Liver (tissue), 9 donors: ENCODE measurements around the gene DPF3. TPM values are rescaled to one million over a fixed set of nuclear protein-coding genes. Genes with fewer than 3 reads are reported as not detected.

ENCODE experiments used
- DNase-seq: peaks from one replicate; pipeline ENCODE4 v3.0.0-alpha.2; 2017; ENCODE audit warnings: low spot score
- H3K27ac ChIP-seq, 2 donors: one replicate each; pipeline ENCODE4 v1.7.0; 2013; ENCODE audit warnings: inconsistent platforms in 2 of 2, low read length in 2 of 2, control low read depth in 1 of 2, low read depth in 1 of 2, mild to moderate bottlenecking in 1 of 2
- H3K27me3 ChIP-seq, 4 donors: one replicate each; pipeline versions ENCODE4 v1.6.1 to v1.7.0; 2013; ENCODE audit warnings: low read length in 3 of 4, inconsistent platforms in 1 of 4, mild to moderate bottlenecking in 1 of 4, moderate library complexity in 1 of 4; ENCODE audit not compliant: control insufficient read depth in 4 of 4, insufficient read depth in 4 of 4
- H3K36me3 ChIP-seq, 4 donors: one replicate each; pipeline versions ENCODE4 v1.6.1 to v1.7.0; 2013; ENCODE audit warnings: low read length in 3 of 4, mild to moderate bottlenecking in 3 of 4, low read depth in 1 of 4, moderate library complexity in 1 of 4; ENCODE audit not compliant: control insufficient read depth in 4 of 4, insufficient read depth in 3 of 4
- H3K4me1 ChIP-seq, 4 donors: one replicate each; pipeline versions ENCODE4 v1.6.1 to v1.7.0; 2013; ENCODE audit warnings: low read length in 3 of 4, mild to moderate bottlenecking in 3 of 4, moderate library complexity in 1 of 4; ENCODE audit not compliant: control insufficient read depth in 4 of 4, insufficient read depth in 4 of 4
- H3K4me3 ChIP-seq, 3 donors: one replicate each; pipeline versions ENCODE4 v1.6.1 to v1.7.0; 2013; ENCODE audit warnings: low read length in 3 of 3, control low read depth in 1 of 3, low read depth in 1 of 3, mild to moderate bottlenecking in 1 of 3
- H3K9ac ChIP-seq, 2 donors: one replicate each; pipeline ENCODE4 v1.7.0; 2013; ENCODE audit warnings: low read length in 2 of 2, mild to moderate bottlenecking in 2 of 2, moderate library complexity in 2 of 2, control low read depth in 1 of 2, low read depth in 1 of 2
- H3K9me3 ChIP-seq, 4 donors: one replicate each; pipeline versions ENCODE4 v1.6.1 to v1.7.0; 2013; ENCODE audit warnings: low read length in 3 of 4; ENCODE audit not compliant: control insufficient read depth in 4 of 4
- EGR1 ChIP-seq, 2 donors: IDR thresholded peaks; 2 replicates each; pipeline ENCODE4 v1.6.1; 2016 to 2018; ENCODE audit warnings: antibody characterized with exemption in 2 of 2, low read depth in 2 of 2
- FOXA1 ChIP-seq: IDR thresholded peaks from 2 replicates; pipeline ENCODE4 v1.6.1; 2016; ENCODE audit warnings: antibody characterized with exemption
- FOXA2 ChIP-seq: IDR thresholded peaks from 2 replicates; pipeline ENCODE4 v1.6.1; 2016; ENCODE audit warnings: antibody characterized with exemption
- GABPA ChIP-seq, 2 donors: IDR thresholded peaks in 1 of 2; conservative IDR thresholded peaks in 1 of 2; 2 replicates each; pipeline ENCODE4 v1.6.1; 2016; ENCODE audit warnings: antibody characterized with exemption in 2 of 2, mild to moderate bottlenecking in 1 of 2, moderate library complexity in 1 of 2
- HNF4A ChIP-seq, 2 donors: conservative IDR thresholded peaks; 2 replicates each; pipeline ENCODE4 v1.6.1; 2016; ENCODE audit warnings: antibody characterized with exemption in 2 of 2, mild to moderate bottlenecking in 2 of 2
- HNF4G ChIP-seq: IDR thresholded peaks from 2 replicates; pipeline ENCODE4 v1.6.1; 2016; ENCODE audit warnings: antibody characterized with exemption
- JUND ChIP-seq, 2 donors: IDR thresholded peaks; 2 replicates each; pipeline ENCODE4 v1.6.1; 2016; ENCODE audit warnings: antibody characterized with exemption in 2 of 2
- NR2F2 ChIP-seq: IDR thresholded peaks from 2 replicates; pipeline ENCODE4 v1.6.1; 2016; ENCODE audit warnings: antibody characterized with exemption
- RAD21 ChIP-seq, 2 donors: IDR thresholded peaks; 2 replicates each; pipeline ENCODE4 v1.6.1; 2016; ENCODE audit warnings: antibody characterized with exemption in 2 of 2, mild to moderate bottlenecking in 2 of 2
- RXRA ChIP-seq, 2 donors: IDR thresholded peaks; 2 replicates each; pipeline ENCODE4 v1.6.1; 2017 to 2018; ENCODE audit warnings: antibody characterized with exemption in 2 of 2, mild to moderate bottlenecking in 1 of 2
- SP1 ChIP-seq: IDR thresholded peaks from 2 replicates; pipeline ENCODE4 v1.6.1; 2018; ENCODE audit warnings: antibody characterized with exemption, mild to moderate bottlenecking
- TAF1 ChIP-seq: conservative IDR thresholded peaks from 2 replicates; pipeline ENCODE4 v1.6.1; 2016; ENCODE audit warnings: antibody characterized with exemption, mild to moderate bottlenecking
- YY1 ChIP-seq: IDR thresholded peaks from 2 replicates; pipeline ENCODE4 v1.6.1; 2016; ENCODE audit warnings: antibody characterized with exemption, mild to moderate bottlenecking
- WGBS: extraction: QIAGEN DNeasy Blood & Tissue Kit; methylation state at CpG from one replicate; pipeline ENCODE4 v1.1.7; 2013; 5-methylcytosine and 5-hydroxymethylcytosine counted together
- polyA plus RNA-seq, 2 donors: library from polyadenylated mRNA; stranded (reverse) in 1 of 2; unstranded in 1 of 2; fragments of 200-250 nt in 1 of 2; fragments of >200 nt in 1 of 2; fragmentation: Nextera tagmentation in 1 of 2; extraction: Ambion mirVana in 1 of 2; gene quantifications; one replicate each; pipeline versions ENCODE4 v1.2.1 to v1.2.3, GENCODE V29; 2013 to 2015
- total RNA-seq, 2 donors: library from RNA; depleted of rRNA; stranded (reverse); fragments of >200 nt; gene quantifications; one replicate each; pipeline ENCODE4 v1.2.3, GENCODE V29; 2014
- TF ChIP-seq, protein P1 (sequence below): IDR thresholded peaks from 2 replicates; pipeline ENCODE4 v1.6.1; 2016; ENCODE audit warnings: antibody characterized with exemption
- TF ChIP-seq, protein P2 (sequence below): IDR thresholded peaks from 2 replicates; pipeline ENCODE4 v1.6.1; 2016; ENCODE audit warnings: antibody characterized with exemption
- TF ChIP-seq, protein P3 (sequence below): IDR thresholded peaks from 2 replicates; pipeline ENCODE4 v1.6.1; 2016; ENCODE audit warnings: antibody characterized with exemption
- TF ChIP-seq, protein P4 (sequence below): fragments of 150-350 bp; IDR thresholded peaks from 2 replicates; pipeline ENCODE4 v1.5.1; 2017; ENCODE audit warnings: improper control_type of control experiment, low read depth, low read length; ENCODE audit not compliant: missing input control
- TF ChIP-seq, protein P5 (sequence below): IDR thresholded peaks from 2 replicates; pipeline ENCODE4 v1.6.1; 2016; ENCODE audit warnings: antibody characterized with exemption, mild to moderate bottlenecking
- donor health status: healthy.
- donor health status: healthy.
- donor health status: healthy.
- donor health status: healthy.
- donor health status: healthy.

Gene DPF3
- total and polyA plus RNA-seq, 4 donors: 1.1 to 23.2 (median 2.5) TPM

DNA sequence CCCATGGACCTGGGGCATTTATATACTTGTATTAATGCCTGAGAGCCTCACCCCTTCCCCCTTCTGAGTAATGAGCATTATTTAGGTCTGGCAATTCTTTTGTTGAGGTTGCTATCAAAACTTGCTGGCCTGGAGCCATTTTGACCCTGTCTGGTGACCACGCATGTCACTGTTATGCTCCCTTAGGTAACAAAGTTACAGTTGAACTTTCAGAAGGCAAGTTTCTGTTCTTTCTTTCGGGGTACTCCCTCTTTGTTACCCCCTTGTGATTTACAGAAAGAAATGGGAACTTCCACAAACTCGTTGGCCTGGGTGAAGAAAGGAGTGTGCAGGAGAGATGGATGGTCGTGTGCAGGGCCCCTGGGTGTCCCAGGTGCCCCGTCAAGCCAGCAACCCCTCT, 305.4 kb downstream of the DPF3 start (continued):
- TF ChIP-seq, protein P1, sequence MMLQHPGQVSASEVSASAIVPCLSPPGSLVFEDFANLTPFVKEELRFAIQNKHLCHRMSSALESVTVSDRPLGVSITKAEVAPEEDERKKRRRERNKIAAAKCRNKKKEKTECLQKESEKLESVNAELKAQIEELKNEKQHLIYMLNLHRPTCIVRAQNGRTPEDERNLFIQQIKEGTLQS: no peak
- no peak for TF ChIP-seq HNF4G
- no peak for TF ChIP-seq TAF1
- no peak for TF ChIP-seq EGR1 (IDR thresholded peaks at IDR 0.05; ENCODE audit: low read depth in 2 of 2)
- TF ChIP-seq, protein P2, sequence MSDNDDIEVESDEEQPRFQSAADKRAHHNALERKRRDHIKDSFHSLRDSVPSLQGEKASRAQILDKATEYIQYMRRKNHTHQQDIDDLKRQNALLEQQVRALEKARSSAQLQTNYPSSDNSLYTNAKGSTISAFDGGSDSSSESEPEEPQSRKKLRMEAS: no peak

DNA sequence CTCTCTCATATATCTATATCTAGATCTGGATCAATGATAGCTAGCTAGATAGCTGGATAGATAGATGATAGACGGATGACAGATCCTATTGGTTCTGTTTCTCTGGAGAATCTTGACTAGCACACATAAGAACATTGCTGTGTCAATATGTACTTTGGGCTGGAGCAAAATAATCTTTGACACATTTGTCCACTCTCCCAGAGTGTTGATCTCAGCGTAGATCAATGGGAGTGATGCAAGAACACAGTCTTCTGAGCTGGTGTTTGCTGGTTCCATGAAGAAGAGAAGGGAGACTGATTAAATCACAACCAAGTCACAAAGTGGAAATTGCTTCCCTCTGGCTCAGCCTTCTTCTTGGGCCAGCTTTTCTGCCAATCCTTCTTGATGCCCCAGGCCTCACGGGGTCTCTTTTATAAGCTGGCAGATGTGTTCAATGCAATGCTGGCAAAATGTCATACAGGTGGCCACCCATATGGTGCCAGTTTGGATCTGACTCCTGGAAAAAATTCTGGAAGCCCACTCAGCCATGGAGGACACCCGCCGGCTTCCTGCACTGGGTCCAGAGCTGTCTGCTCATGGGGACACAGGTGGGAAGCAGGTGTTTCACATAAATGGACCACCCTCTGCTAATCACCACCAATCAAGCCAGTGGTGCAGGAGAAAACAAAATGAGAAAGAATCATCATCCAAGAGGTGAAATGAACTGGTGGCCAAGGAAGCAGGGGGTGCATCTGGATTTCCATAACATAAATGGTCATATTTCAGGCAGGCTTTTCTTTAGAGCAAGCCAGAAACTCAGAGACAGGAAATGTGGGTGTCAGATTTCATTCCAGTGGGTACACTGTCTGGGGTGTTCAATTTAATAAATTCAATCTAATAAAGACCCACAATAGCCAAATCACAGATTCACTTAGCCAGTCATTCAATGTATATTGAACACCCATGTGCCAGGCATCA, 310.3 kb downstream of the DPF3 start:
- no peaks in the 10 kb centered on the region for H3K27me3 ChIP-seq
- H3K36me3 ChIP-seq: no peaks in the 10 kb centered on the region
- DNase-seq: no peak
- peak overlapping the region; percentile 6 to 63 for H3K27ac ChIP-seq
- peaks cover 2 to 15% (median 14%) of the 10 kb centered on the region in 4 donors for H3K4me1 ChIP-seq
- H3K4me3 ChIP-seq: no peak overlapping the region
- no peak for TF ChIP-seq TAF1
- TF ChIP-seq, protein P1: peak; percentile 84
- TF ChIP-seq, protein P2: peak; percentile 70
- TF ChIP-seq HNF4A (conservative IDR thresholded peaks at IDR 0.05): peak; percentile 85 to 96
- TF ChIP-seq RAD21 (IDR thresholded peaks at IDR 0.05): peak; percentile 28 to 47
- peak; percentile 100 for TF ChIP-seq FOXA1
- TF ChIP-seq, protein P3, sequence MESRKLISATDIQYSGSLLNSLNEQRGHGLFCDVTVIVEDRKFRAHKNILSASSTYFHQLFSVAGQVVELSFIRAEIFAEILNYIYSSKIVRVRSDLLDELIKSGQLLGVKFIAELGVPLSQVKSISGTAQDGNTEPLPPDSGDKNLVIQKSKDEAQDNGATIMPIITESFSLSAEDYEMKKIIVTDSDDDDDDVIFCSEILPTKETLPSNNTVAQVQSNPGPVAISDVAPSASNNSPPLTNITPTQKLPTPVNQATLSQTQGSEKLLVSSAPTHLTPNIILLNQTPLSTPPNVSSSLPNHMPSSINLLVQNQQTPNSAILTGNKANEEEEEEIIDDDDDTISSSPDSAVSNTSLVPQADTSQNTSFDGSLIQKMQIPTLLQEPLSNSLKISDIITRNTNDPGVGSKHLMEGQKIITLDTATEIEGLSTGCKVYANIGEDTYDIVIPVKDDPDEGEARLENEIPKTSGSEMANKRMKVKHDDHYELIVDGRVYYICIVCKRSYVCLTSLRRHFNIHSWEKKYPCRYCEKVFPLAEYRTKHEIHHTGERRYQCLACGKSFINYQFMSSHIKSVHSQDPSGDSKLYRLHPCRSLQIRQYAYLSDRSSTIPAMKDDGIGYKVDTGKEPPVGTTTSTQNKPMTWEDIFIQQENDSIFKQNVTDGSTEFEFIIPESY: peak; percentile 63
- TF ChIP-seq SP1: peak; percentile 39
- peak; percentile 83 for TF ChIP-seq YY1
- TF ChIP-seq GABPA (IDR thresholded peaks at IDR 0.05 in 1 of 2, conservative IDR thresholded peaks at IDR 0.05 in 1 of 2): peak in 1 of 2 donors; percentile 28
- no peak for TF ChIP-seq EGR1 (IDR thresholded peaks at IDR 0.05; ENCODE audit: low read depth in 2 of 2)
- TF ChIP-seq NR2F2: no peak
- peak; percentile 56 for TF ChIP-seq HNF4G
- peak; percentile 51 to 92 for TF ChIP-seq RXRA (IDR thresholded peaks at IDR 0.05)
- TF ChIP-seq, protein P4, sequence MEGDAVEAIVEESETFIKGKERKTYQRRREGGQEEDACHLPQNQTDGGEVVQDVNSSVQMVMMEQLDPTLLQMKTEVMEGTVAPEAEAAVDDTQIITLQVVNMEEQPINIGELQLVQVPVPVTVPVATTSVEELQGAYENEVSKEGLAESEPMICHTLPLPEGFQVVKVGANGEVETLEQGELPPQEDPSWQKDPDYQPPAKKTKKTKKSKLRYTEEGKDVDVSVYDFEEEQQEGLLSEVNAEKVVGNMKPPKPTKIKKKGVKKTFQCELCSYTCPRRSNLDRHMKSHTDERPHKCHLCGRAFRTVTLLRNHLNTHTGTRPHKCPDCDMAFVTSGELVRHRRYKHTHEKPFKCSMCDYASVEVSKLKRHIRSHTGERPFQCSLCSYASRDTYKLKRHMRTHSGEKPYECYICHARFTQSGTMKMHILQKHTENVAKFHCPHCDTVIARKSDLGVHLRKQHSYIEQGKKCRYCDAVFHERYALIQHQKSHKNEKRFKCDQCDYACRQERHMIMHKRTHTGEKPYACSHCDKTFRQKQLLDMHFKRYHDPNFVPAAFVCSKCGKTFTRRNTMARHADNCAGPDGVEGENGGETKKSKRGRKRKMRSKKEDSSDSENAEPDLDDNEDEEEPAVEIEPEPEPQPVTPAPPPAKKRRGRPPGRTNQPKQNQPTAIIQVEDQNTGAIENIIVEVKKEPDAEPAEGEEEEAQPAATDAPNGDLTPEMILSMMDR: no peak
- TF ChIP-seq, protein P5, sequence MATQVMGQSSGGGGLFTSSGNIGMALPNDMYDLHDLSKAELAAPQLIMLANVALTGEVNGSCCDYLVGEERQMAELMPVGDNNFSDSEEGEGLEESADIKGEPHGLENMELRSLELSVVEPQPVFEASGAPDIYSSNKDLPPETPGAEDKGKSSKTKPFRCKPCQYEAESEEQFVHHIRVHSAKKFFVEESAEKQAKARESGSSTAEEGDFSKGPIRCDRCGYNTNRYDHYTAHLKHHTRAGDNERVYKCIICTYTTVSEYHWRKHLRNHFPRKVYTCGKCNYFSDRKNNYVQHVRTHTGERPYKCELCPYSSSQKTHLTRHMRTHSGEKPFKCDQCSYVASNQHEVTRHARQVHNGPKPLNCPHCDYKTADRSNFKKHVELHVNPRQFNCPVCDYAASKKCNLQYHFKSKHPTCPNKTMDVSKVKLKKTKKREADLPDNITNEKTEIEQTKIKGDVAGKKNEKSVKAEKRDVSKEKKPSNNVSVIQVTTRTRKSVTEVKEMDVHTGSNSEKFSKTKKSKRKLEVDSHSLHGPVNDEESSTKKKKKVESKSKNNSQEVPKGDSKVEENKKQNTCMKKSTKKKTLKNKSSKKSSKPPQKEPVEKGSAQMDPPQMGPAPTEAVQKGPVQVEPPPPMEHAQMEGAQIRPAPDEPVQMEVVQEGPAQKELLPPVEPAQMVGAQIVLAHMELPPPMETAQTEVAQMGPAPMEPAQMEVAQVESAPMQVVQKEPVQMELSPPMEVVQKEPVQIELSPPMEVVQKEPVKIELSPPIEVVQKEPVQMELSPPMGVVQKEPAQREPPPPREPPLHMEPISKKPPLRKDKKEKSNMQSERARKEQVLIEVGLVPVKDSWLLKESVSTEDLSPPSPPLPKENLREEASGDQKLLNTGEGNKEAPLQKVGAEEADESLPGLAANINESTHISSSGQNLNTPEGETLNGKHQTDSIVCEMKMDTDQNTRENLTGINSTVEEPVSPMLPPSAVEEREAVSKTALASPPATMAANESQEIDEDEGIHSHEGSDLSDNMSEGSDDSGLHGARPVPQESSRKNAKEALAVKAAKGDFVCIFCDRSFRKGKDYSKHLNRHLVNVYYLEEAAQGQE: peak; percentile 45
- TF ChIP-seq FOXA2: peak; percentile 100
- peak; percentile 63 to 91 for TF ChIP-seq JUND (IDR thresholded peaks at IDR 0.05)
- WGBS: 50% methylated on average over 5 of the region's 5 CpGs
- no peaks in the 10 kb centered on the region for H3K9me3 ChIP-seq
- H3K9ac ChIP-seq: no peak overlapping the region
